ENCODE data around the gene LRRC9.
"Not testable (repeated sequence)": the region's sequence is repeated elsewhere in the genome, so short reads cannot be mapped to it uniquely, and the experiment has no call there.

LRRC9 gene

DNA sequence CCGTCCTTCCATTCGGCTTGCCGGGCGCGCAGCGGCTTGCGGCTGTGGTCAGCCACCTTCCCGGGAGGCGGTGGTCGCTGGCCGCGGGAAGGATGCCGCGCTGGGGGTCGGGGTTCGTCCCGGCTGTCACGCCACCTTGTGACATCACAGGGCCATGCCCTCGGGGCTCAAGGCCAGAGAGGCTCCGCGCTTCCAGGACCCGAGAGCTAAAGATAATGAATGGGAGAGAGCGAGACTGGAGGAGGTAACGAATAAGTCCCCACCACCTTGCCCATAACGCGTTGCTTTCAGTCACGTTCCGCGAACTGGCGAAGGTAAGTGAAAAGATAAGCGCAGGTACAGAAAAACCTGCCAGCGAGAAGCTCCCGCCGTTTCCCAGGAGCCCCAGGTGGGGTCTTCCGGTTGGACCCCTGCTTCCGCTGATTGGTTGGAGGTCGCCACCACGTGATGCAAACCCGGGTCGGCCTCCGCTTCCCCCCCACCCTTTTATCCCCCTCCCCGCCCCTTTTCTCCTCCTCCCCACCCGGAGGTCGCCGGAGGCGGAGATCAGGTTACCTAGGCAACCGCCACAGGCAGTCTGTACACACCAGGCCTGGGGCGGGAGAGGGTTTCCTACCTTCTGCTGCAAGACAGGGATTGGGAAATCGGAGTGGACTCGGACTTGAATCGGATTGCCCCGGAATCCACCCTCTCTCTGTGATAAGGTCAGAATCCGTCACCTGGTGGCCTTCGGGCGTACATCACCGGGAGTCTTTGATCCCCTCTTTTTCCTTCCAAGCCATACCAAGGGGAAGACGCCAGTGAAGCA, at the start of gene LRRC9:
Gene LRRC9, plus strand, starts transcription at position 575 of the 808 bp plus-strand sequence.
- peak; percentile 86 for DNase-seq

GRCh38 chr14:59870277-59871165, 49.4 kb upstream of the LRRC9 start, which contains the start of gene RTN1:
TSS of gene RTN1 (minus strand) at chr14:59870776. CDS start at chr14:59870630, 146 bp downstream.
- peak; percentile 71 for DNase-seq

DNA sequence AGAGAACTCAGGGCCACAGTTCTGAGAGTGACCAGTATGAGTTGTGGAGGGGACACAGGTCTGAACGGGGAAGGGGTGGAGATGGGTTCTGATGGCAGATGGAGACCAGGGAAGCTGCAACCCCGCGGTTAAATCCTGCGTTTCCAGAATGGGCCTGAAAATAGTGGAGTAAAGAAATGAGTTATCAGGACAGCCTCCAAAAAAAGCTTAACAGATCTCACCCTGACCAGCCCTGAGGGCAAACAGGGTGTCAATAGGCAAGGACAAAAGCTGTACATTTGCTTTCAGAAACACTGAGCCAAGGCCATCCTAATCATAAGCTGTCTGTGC, 48.8 kb upstream of the LRRC9 start:
- DNase-seq = no peak

- no peak for DNase-seq
These were observed 37.0 kb upstream of the LRRC9 start for GRCh38 chr14:59882957-59883356.

GRCh38 chr14:59890676-59891075, 29.3 kb upstream of the LRRC9 start:
- DNase-seq = no peak

- no peak for DNase-seq
These were observed 24.2 kb upstream of the LRRC9 start for GRCh38 chr14:59895721-59896120.

- DNase-seq = no peak
These were observed 22.1 kb upstream of the LRRC9 start for GRCh38 chr14:59897757-59898383.

GRCh38 chr14:59900556-59900955, 19.4 kb upstream of the LRRC9 start:
- no peak for DNase-seq

DNA sequence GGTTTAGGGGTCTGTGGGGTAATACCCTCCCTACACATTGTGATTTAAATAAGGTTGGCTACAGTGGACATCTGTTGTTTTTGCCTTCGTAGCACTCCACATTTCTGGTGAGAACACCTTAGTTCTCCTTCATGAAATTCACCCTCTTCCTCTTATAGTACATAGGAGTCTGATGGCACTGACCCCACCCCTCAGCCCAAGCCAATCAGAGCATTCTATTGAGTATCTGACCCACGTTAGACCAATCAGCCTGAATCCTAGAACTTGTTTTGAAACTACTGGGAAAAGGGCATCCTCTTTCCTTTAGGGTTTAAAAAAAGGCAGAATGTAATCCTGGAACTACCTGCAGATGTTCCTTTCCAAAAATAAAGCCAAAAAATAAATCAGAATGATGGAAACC, 15.8 kb upstream of the LRRC9 start:
- no peak for DNase-seq

GRCh38 chr14:59905188-59905587, 14.8 kb upstream of the LRRC9 start:
- no peak for DNase-seq

GRCh38 chr14:59912443-59912842, 7.5 kb upstream of the LRRC9 start:
- no peak for DNase-seq

DNA sequence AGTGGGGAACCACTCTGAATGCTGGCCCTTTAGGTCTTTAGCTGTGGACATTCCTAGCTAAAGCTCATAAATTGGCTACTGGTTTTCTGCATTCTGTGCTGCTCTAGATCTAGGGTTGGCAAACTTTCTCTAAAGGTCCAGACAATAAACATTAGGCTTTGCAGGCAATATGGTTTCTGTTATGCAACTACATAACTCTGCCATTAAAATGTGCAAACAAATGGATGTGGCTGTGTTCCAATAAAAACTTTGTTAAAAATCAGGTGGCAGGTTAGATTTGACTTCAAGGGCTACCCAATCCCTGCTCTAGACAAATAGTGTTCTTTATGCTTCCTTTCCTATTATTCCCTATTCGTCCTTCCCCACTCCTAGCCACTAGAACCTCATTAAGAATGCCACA, 6.8 kb upstream of the LRRC9 start:
- no peak for DNase-seq

DNA sequence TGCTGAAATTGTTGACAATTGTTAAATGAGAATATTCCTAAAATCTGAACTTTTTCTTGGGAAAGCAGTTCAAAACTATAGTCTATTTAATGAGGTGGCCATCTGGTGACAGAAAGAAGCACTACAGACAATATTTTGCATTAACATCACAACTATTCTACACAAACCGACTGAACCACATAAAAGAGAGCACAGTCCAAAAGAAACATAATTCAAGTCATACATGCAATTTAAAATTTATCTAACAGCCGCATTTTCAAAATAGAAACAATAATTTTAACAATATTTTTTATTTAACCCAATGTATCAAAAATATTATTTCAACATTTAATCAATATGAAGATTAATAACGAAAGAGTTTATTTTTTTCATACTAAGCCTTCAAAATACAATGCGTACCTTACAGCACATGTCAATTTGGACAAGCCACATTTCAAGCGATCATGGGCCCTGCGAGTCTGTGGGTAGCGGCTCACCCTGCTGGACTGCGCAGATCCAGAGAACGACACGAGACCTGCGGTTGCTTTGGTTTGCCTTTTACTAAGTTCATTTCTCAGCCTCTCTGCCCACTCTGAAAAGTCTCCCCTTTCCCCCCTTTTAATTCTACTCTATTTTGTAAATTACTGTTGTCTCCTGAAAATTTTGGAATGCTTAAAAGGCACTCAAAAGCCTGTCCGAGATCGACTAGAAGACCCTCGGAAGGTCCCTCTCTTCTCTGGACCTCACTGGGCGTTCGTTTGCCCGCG, 947 bp upstream of the LRRC9 start:
- peak; percentile 67 for DNase-seq

- no peak for DNase-seq
These were observed 387 bp downstream of the LRRC9 start for GRCh38 chr14:59920378-59920683.

DNA sequence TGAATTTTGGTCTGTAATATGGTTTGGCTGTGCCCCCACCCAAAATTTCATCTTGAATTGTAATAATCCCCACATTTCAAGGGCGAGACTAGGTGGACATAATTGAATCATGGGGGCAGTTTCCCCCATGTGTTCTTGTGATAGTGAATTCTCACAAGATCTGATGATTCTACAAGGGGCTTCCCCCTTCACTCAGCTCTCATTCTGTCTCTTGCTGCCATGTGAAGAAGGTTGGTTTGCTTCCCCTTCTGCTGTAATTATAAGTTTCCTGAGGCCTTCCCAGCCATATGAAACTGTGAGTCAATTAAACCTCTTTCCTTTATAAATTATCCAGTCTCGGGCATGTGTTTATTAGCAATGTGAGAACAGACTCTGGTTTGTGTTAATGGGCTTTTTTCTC, 5.9 kb downstream of the LRRC9 start:
- DNase-seq = no peak

DNA sequence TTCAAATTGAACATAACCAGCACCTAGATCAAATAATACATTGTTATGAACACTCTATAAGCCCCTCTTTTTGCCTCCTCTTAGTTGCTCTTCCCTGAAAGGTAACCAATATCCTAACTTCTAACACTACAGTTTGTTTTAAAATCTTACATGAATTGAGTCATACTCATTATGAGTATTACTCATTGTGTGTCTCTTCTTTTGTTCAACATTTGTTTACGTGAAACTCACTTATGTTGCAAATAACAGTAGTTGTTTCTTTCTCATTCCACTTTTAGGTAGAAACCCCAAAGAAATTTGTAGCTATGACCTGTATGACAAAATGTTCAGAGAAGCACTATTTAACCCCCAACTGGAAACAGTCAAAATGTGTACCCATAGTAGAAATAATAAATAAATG, 6.6 kb downstream of the LRRC9 start:
- DNase-seq = no peak

- no peak for DNase-seq
These were observed 11.3 kb downstream of the LRRC9 start for GRCh38 chr14:59931237-59931636.

DNA sequence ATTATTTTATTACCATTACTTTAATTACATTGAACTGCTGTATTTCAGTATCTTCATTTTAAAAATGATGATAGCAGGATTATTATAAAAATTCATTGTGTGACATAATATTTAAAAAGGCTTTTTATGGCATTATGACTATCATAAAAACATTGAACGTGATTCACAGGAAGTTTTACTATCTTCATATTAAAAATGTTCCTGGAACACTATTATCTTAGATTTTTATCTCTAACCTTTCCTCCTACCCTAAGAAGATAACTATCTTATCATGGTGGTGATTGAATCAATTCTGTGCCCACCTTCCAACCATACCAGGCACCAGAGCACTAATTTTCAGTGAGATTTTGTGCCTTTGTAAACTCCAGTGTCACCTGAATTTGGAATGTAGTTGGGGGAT, 16.2 kb downstream of the LRRC9 start:
- no peak for DNase-seq

DNA sequence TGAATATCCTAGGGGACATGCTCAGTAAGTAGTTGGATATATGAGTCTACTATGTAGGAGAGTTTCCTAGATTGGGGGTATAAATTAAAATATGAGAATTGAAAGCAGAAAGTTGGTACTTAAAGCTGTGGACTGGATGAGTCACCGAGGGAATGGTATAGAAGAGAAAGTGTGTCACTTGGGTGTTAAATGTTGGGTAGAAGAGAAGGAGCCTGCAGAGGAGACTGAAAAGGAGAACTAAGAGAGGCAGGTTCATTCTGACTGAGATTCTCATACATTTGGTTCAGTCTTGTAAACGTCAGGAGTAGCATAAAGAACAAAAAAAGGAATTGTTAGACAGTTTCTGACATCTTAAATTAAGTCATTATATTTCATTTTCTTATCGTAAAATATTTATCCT, 19.9 kb downstream of the LRRC9 start:
- no peak for DNase-seq

DNA sequence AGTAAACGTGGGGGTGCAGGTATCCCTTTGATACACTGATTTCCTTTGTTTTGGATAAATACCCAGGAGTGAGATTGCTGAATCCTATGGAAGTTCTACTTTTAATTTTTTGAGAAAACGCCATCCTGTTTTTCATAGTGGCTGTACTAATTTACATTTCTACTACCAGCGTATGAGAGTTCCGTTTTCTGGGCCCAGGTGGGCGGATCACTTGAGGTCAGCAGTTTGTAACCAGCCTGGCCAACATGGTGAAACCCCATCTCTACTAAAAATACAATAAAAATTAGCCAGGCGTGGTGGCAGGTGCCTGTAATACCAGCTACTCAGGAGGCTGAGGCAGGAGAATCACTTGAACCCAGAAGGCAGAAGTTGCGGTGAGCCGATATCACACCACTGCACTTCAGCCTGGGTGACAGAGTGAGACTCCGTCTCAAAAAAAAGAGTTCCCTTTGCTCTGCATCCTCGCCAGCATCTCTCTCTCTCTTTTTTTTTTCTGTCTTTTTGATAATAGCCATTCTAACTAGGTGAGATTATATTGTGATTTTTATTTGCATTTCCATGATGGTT, 22.4 kb downstream of the LRRC9 start:
- DNase-seq = not testable (repeated sequence)

GRCh38 chr14:59944909-59945308, 25.0 kb downstream of the LRRC9 start:
- DNase-seq = no peak

DNA sequence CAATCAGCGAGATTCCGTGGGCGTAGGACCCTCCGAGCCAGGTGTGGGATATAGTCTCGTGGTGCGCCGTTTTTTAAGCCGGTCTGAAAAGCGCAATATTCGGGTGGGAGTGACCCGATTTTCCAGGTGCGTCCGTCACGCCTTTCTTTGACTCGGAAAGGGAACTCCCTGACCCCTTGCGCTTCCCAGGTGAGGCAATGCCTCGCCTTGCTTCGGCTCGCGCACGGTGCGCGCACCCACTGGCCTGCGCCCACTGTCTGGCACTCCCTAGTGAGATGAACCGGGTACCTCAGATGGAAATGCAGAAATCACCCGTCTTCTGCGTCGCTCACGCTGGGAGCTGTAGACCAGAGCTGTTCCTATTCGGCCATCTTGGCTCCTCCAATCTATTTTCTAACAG, 32.2 kb downstream of the LRRC9 start:
- DNase-seq = not testable (repeated sequence)

- DNase-seq = not testable (repeated sequence)
These were observed 37.9 kb downstream of the LRRC9 start for GRCh38 chr14:59957890-59958289.

All from DMS79 treated with DMSO at 0.1 percent for 48 hours (cell line).